NCI-H2171 treated with DMSO at 0.1 percent for 48 hours (cell line): ENCODE data around the gene R3HDM4.

ENCODE experiments used
- DNase-seq: peaks from one replicate; lab custom pipeline; 2025; lab: John Stamatoyannopoulos, UW

The R3HDM4 gene

GRCh38 chr19:875265-875879, 37.6 kb downstream of the R3HDM4 start:
- no peak for DNase-seq

DNA sequence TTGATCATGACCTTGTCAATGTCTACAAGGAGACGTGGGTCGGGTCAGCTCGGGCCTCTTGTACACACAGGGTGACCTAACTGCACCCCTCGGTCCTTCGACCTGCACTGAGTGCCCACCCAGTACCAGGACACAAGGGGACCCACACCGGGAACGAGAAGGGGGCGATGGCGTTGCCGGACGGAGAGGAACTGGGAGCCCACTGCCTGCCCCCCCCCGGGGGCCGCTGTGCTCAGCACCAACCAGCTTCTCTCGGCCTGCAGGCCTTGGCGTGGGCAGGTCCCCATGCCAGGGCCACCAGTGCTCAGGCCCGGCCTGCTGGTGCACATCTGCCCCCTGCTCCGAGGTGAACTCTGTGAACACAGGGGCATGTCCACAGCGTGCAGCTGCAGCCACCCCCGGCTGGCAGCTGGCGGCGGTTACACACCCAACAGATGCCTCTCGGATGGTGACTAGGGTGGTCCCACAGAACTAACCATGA, 39.4 kb downstream of the R3HDM4 start:
- no peak for DNase-seq

DNA sequence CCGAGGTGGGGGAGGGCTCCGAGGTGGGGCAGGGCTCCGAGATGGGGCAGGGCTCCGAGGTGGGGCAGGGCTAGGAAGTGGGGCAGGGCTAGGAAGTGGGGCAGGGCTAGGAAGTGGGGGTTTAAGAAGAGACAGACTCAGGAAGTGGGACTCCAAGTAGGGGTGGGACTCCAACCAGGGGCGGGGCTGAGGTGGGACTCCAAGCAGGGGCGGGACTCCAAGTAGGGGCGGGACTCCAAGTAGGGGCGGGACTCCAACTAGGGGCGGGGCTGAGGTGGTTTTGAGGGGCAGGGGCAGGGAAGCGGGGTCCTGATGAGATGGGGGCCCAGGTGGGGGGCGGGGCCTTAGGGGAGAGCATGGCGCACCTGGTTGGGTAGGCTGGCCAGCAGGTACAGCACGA, 39.9 kb downstream of the R3HDM4 start:
- peak; percentile 37 for DNase-seq

- peak; percentile 87 for DNase-seq
Observed at GRCh38 chr19:872266-872951, 40.6 kb downstream of the R3HDM4 start.

- DNase-seq = peak; percentile 47
Observed at GRCh38 chr19:871446-872265, 41.4 kb downstream of the R3HDM4 start.

- no peak for DNase-seq
Observed at GRCh38 chr19:870963-871401, 42.0 kb downstream of the R3HDM4 start.

DNA sequence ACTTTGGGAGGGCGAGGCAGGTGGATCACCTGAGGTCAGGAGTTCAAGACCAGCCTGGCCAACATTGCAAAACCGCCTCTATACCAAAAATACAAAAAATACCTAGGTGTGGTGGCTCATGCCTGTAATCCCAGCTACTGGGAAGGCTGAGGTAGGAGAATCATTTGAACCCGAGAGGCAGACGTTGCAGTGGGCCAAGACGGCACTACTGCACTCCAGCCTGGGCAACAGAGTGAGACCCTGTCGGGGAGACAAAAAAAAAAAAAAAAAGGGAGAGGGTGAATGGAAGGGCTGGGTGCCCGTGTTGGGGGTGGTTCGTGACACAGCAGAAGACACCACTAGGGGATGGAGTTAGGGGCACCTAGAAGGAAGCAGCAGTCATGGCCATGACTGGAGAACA, 42.7 kb downstream of the R3HDM4 start:
- DNase-seq = no peak

DNA sequence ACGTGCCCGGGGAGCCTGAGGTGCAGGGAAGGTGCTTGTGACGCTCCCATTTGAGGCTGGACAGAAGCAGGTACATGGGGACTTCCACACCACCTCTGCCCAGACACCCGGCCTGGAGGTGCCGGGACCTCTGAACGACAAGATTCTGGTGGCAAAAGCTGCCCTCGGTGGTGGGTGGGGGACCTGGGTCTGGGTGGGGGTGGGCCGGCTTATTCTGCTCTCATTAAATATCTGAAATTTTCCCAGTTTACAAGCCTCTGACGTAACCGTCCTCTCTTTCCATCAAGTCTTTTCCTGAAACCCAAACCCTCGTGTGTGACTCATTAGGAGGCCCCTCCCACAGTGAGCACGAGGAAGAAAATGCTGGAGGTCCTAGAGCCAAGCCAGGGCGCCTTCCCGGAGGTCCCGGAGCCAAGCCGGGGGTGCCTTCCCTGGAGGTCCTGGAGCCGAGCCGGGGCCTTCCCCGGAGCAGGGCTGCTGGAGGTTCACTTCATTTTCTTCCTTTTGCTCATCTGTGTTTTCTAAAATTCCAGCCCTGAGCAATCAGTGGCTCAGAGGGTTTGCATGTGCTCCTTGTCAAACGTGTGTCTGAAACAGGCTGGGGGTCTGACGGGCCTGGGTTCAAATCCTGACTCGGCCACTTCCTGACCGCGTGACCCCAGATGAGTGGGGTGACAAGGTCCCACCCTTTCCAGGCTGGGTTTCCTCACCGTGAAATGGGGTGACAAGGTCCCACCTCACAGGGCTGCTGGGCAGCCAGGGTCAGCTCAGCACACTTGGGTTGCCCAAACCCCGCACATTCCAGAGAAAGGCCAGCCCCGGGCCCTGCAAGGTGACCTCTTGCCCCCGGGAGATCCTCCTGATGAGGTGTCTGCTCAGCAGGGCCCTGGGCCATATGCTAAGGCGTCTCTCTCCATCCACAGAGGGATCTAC, 43.5 kb downstream of the R3HDM4 start:
- no peak for DNase-seq

GRCh38 chr19:868458-869244, 44.4 kb downstream of the R3HDM4 start:
- DNase-seq = no peak

DNA sequence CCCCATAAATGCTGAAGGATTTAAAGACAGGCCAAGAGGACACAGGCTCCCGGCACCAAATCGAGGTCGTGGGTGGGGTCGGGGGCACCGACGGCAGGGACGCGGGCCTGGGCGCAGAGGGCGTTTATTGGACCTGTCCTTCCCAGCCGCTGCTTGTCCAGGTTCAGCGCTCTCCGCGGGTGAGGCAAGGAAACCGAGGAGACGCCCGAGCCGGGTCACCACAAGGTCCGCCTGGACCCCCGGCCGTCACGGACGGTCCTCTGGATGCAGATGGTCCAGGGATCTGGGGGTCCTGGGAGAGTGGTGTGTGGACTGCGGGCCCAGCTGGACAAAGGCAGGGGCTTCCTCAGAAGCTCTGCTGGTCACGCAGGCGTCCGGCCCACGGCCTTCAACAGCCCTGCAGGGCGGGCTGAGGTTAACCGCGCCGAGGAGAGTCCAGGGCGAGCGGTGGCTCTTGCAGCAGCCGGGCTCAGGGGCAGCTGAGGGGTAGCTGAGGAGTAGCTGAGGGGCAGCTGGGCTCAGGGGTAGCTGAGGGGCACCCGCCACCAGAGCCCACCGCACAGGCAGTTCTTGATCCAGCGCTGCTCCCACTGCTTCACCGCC, 45.1 kb downstream of the R3HDM4 start:
- no peak for DNase-seq

DNA sequence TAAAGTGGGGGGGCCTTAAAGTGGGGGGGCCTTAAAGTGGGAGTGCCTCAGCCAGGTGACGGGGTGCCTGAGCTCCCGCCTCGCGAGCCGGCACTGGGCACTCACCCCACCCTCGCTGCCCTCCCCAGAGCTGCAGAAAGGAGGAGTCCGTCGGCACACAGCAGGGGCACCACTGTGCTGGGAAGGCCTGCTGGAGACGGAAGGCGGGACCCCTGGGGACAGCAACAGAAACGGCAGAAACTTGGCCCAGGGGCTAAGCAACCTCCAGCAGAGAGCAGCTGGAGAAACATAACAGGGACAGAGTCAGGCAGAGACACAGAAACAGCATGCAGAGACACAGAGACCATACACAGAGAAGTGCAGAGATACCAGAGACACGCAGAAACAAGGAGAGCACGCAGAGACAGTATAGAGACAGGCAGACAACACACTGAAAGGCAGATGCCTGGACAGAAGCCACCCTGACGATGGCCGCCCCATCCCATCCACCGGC, 45.7 kb downstream of the R3HDM4 start:
- peak; percentile 37 for DNase-seq

DNA sequence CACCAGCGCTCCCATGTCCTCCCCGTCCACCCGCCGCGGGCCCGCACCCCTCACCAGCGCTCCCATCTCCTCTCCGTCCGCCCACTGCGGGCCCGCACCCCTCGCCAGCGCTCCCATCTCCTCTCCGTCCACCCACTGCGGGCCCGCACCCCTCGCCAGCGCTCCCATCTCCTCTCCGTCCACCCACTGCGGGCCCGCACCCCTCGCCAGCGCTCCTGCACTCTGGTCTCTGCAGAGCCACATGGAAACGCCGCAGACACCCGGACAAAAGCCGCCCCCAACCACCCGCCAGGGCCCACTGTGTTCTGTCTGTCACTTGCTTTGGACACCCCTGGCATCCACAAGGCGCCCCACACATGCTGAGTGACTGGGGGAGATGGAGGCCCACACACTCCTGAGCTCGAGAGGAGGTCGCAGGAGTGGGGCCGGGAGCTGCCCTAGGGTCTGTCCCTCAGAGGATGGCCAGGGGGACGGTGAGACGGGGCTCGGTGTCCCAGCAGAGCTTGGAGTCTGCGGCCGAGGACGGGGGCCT, 46.2 kb downstream of the R3HDM4 start:
- DNase-seq = no peak

DNA sequence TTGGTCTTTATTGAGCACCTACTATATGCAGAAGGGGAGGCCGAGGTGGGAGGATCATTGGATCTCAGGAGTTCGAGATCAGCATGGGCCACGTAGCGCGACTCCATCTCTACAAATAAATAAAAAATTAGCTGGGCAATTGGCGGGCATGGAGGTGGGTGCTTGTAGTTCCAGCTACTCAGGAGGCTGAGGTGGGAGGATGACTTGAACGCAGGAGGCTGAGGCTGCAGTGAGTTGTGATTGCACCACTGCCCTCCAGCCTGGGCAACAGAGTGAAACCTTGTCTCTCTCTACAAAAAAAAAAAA, 49.8 kb downstream of the R3HDM4 start:
- DNase-seq = no peak

DNA sequence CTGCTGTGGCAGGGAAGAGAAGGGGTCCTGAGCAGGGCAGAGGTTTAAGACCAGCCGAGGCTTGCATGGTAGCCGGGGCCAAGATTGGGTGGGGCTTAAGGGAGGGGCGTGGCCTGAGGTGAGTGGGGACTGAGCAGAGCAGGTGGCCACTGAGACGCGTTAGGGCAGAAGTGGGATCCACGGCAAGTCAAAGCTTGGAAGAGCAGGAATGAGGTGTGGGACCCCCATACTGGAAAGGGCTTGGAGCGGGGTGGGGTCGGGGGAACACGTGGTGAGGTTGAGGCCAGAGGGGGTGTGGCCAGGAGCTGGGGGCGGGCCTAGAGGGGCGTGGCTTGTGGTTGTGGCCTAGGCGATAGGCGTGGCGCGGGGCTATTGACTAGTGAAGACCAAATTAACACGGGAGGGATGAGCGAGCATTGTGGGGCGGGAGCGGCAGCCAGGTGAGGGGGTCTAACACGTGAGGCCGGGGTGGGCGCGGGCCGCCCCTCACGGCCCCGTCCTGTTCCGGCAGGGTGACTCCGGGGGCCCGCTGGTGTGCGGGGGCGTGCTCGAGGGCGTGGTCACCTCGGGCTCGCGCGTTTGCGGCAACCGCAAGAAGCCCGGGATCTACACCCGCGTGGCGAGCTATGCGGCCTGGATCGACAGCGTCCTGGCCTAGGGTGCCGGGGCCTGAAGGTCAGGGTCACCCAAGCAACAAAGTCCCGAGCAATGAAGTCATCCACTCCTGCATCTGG, 50.3 kb downstream of the R3HDM4 start:
- DNase-seq = no peak

- DNase-seq = no peak
Observed at GRCh38 chr19:861756-862580, 51.1 kb downstream of the R3HDM4 start.

DNA sequence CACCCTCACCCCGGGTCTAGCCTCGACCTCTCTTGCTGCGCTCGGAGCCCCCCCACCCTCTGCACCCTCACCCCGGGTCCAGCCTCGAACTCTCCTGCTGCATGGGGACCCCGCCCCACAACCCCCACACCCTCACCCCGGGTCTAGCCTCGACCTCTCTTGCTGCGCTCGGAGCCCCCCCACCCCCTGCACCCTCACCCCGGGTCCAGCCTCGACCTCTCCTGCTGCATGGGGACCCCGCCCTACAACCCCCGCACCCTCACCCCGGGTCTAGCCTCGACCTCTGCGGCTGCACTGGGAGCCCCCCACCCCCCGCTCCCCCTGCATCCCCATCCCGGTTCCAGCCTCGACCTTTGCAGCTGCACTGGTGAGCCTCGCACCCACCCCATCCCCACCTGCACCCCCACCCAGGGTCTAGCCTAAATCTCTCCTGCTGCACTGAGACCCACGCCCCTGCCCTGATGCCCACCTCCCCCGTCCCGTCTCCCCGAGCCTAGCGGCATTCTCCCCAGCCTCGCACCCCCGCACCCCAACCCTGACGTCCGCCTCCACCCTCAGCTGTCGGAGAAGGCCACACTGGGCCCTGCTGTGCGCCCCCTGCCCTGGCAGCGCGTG, 51.8 kb downstream of the R3HDM4 start:
- DNase-seq = no peak

DNA sequence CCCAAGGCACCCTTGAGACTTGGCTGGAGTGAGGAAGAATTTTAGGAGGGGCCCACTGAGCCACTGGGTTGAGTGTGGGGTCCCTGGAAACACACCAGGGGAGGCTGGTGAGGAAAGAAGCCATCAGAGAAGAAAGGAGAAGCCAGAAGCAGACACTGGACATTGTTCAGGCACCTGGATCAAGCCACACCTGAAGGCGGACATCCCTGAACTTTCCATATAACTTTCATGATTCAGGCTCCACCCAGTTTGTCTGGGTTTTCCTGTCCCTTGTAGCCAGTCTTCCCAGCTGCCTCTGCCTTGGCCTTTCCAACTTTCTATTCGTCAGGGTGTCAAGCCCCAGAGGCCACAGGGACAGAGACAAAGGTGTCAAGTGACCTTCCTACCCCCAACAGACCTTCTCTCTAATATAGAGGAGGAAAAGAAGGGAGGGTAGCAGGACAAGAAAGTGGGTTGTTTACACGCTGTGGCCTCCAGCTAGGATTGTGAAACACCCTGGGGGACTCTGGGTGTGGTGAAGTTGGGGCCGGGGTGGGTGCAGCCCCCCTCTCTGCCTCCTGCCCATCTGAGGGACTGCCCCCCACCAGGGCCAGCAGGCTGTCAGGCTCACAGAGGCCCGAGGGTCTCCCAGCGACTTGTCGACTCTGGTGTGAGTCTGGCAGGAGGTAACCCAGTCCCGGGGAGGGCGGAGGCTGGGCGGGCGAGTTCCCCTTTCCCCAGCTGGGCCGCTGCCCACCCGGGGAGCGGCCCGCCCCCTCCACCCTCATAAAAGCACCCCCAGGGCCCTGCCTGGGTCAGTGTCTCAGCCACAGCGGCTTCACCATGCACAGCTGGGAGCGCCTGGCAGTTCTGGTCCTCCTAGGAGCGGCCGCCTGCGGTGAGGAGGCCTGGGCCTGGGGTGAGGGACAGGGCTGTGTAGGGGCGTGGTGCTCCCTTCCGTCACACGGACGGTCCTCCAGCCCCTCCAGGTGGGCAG, 53.9 kb downstream of the R3HDM4 start, which contains the start of gene CFD:
TSS of gene CFD (plus strand) at position 797 of the 976 bp plus-strand sequence. CDS start at position 823, 26 bp downstream.
- DNase-seq = no peak
